Stomach (tissue), 4 donors: ENCODE results near the gene GUK1.

Experiments used
- CTCF ChIP-seq, 7 experiments: fragments of 450-650 bp in 4 of 7; fragments of 200-600 bp in 3 of 7; sonication (generic) in 3 of 7; IDR thresholded peaks; one replicate each; pipeline ENCODE4 v1.5.1; 2016 to 2019; ENCODE audit warnings: antibody characterized with exemption in 7 of 7, control low read depth in 2 of 7, mild to moderate bottlenecking in 1 of 7
- EP300 ChIP-seq: sonication (generic); formaldehyde crosslinking; IDR thresholded peaks from one replicate; pipeline ENCODE4 v1.6.1; 2017; ENCODE audit warnings: antibody characterized with exemption
- POLR2A ChIP-seq, 4 donors: fragments of 450-650 bp; IDR thresholded peaks; one replicate each; pipeline ENCODE4 v1.6.1; 2016; ENCODE audit warnings: antibody characterized with exemption in 4 of 4, control low read depth in 2 of 4, mild to moderate bottlenecking in 1 of 4, moderate library complexity in 1 of 4

GRCh38 chr1:228180271-228180958, 40.3 kb downstream of the GUK1 start:
- TF ChIP-seq CTCF (IDR thresholded peaks at IDR 0.05): no peak
- TF ChIP-seq POLR2A (IDR thresholded peaks at IDR 0.05): no peak
- TF ChIP-seq EP300: no peak
